ENCODE data around the gene PIK3R3.
A peak's percentile ranks its signal among the peaks of the same experiment; 100 is the strongest.

The PIK3R3 gene

GRCh38 chr1:46157916-46158311 is 25.5 kb upstream of the PIK3R3 start:
- no peak for DNase-seq

- no peak for DNase-seq
Measured at GRCh38 chr1:46153732-46154131, 21.3 kb upstream of the PIK3R3 start.

GRCh38 chr1:46153228-46153627 is 20.8 kb upstream of the PIK3R3 start:
- DNase-seq, result no peak

GRCh38 chr1:46152016-46152415 is 19.6 kb upstream of the PIK3R3 start:
- DNase-seq, result peak; percentile 76

- no peak for DNase-seq
Measured at GRCh38 chr1:46150085-46150484, 17.7 kb upstream of the PIK3R3 start.

GRCh38 chr1:46148318-46148717 is 15.9 kb upstream of the PIK3R3 start:
- no peak for DNase-seq

- peak; percentile 40 for DNase-seq
Measured at GRCh38 chr1:46137916-46138315, 5.5 kb upstream of the PIK3R3 start.

- no peak for DNase-seq
Measured at GRCh38 chr1:46136711-46137110, 4.3 kb upstream of the PIK3R3 start.

- DNase-seq, result no peak
Measured at GRCh38 chr1:46134660-46135331, 2.4 kb upstream of the PIK3R3 start.

GRCh38 chr1:46133781-46134350 is 1.4 kb upstream of the PIK3R3 start:
- DNase-seq, result no peak

- no peak for DNase-seq
Measured at GRCh38 chr1:46133181-46133658, 791 bp upstream of the PIK3R3 start.

GRCh38 chr1:46131712-46132528 is 509 bp downstream of the PIK3R3 start:
- no peak for DNase-seq

- DNase-seq, result no peak
Measured at GRCh38 chr1:46131093-46131492, 1.3 kb downstream of the PIK3R3 start.

GRCh38 chr1:46130606-46131005 is 1.8 kb downstream of the PIK3R3 start:
- DNase-seq, result no peak

- no peak for DNase-seq
Measured at GRCh38 chr1:46130121-46130520, 2.3 kb downstream of the PIK3R3 start.

- peak; percentile 45 for DNase-seq
Measured at GRCh38 chr1:46128344-46128743, 4.1 kb downstream of the PIK3R3 start.

GRCh38 chr1:46118856-46119255 is 13.6 kb downstream of the PIK3R3 start:
- DNase-seq, result no peak

- DNase-seq, result no peak
Measured at GRCh38 chr1:46117810-46118494, 14.5 kb downstream of the PIK3R3 start.

- no peak for DNase-seq
Measured at GRCh38 chr1:46114925-46115603, 17.4 kb downstream of the PIK3R3 start.

GRCh38 chr1:46113948-46114347 is 18.5 kb downstream of the PIK3R3 start:
- no peak for DNase-seq

GRCh38 chr1:46112108-46112507 is 20.3 kb downstream of the PIK3R3 start:
- no peak for DNase-seq

GRCh38 chr1:46110521-46110920 is 21.9 kb downstream of the PIK3R3 start:
- peak; percentile 15 for DNase-seq

All from fibroblast of skin of back (primary cell).